Ectodermal cell (in vitro differentiated cells): Measurements from ENCODE around the gene NOL4L.

Experiments used
- H3K27ac ChIP-seq: 2 replicates; pipeline ENCODE4 v1.7.0; 2013; ENCODE audit warnings: mild to moderate bottlenecking, low read depth, low read length; ENCODE audit not compliant: insufficient read depth, poor library complexity, severe bottlenecking
- H3K27me3 ChIP-seq: 2 replicates; pipeline ENCODE4 v1.7.0; 2013; ENCODE audit warnings: mild to moderate bottlenecking, low read length; ENCODE audit not compliant: insufficient read depth, control insufficient read depth, poor library complexity, severe bottlenecking
- H3K36me3 ChIP-seq: one replicate; pipeline ENCODE4 v1.7.0; 2013; ENCODE audit warnings: low read length; ENCODE audit not compliant: control insufficient read depth, insufficient read depth
- H3K4me1 ChIP-seq: one replicate; pipeline ENCODE4 v1.7.0; 2013; ENCODE audit warnings: low read length; ENCODE audit not compliant: control insufficient read depth, insufficient read depth
- H3K4me3 ChIP-seq: 2 replicates; pipeline ENCODE4 v1.7.0; 2013; ENCODE audit warnings: low read depth, low read length, control low read depth; ENCODE audit not compliant: insufficient read depth
- H3K9me3 ChIP-seq: 2 replicates; pipeline ENCODE4 v1.7.0; 2013; ENCODE audit warnings: mild to moderate bottlenecking, low read length, moderate library complexity; ENCODE audit not compliant: control insufficient read depth
- WGBS, 2 experiments: methylation state at CpG; one replicate each; pipeline ENCODE4 v1.1.7; 2013; ENCODE audit warnings: missing lambda C conversion rate in 2 of 2; 5-methylcytosine and 5-hydroxymethylcytosine counted together

Gene NOL4L

GRCh38 chr20:32477594-32478512 lies 107.3 kb downstream of the NOL4L start:
- H3K4me1 ChIP-seq: peaks cover 66% of the 10 kb centered on the region
- no peak overlapping the region for H3K27ac ChIP-seq
- peaks cover 1% of the 10 kb centered on the region for H3K36me3 ChIP-seq
- H3K27me3 ChIP-seq: no peaks in the 10 kb centered on the region
- no peak overlapping the region for H3K4me3 ChIP-seq
- no peaks in the 10 kb centered on the region for H3K9me3 ChIP-seq
- WGBS, 2 experiments: 94% methylated on average over 11 of the region's 11 CpGs

DNA sequence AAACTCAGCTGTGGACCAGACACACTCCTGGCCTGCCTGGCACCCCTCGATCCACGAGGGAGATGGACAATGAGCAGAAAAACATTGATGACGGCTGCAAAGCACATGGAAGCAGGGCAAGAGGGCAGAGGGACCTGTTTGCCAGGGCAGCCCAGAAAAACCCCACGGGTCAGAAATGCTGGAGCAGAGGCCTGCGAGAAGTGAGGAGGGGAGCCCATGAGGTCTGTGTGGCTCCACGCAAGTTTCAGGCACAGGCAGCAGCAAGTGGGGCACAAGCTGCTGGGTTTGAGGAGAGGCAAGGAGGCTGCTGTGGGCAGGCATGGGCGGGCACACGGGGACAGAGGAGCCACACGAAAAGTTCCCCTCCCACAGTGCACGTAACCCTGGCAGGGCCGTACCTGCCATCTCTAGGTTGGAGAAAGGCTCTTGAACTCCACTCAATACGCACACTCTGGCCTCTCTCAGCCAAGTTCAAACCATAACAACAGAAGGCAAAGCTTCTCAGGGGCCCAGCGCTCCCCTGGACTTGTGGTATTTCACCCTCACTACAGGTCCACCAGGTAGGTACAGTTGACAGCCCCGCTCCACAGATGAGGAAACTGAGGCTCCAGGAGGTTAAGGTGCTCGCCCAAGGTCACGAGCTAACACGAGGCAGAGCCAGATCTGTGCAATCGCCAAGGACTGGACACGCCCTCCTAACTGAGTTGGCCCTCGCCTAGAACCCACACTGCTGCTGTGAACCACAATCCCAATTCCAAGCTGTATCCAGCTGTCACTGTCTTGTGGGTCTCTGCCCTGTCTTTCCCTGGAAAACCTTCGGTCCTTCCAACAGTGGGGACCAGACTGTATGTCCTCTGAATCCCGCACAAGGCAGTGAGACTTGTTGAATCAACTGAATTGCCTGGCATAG lies 108.2 kb downstream of the NOL4L start:
- Histone ChIP-seq H3K27ac (no peak overlapping the region), H3K9me3 (no peaks in the 10 kb centered on the region), H3K4me1 (peaks cover 70% of the 10 kb centered on the region), H3K4me3 (no peak overlapping the region), H3K36me3 (peaks cover 8% of the 10 kb centered on the region), H3K27me3 (no peaks in the 10 kb centered on the region)
- WGBS, 2 experiments: 87 to 88% methylated on average over 22 of the region's 22 CpGs

GRCh38 chr20:32474967-32475811 lies 109.9 kb downstream of the NOL4L start:
- peaks cover 65% of the 10 kb centered on the region for H3K4me1 ChIP-seq

DNA sequence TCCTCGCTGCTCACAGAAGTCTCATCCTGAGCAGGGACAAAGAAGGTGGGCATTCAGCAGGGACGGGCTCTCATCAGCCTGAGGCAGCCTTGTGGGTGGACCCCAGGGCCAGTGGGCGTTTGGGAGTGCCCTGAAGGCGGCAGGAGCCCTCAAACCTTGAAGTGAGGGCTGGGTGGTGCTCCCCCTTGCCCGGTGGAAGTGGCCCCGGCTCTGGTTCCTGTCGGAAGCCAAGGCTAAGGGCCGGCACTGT lies 110.5 kb downstream of the NOL4L start:
- Histone ChIP-seq H3K27ac (peak overlapping the region; percentile 90), H3K4me3 (no peak overlapping the region), H3K36me3 (peaks cover 8% of the 10 kb centered on the region), H3K9me3 (no peaks in the 10 kb centered on the region), H3K27me3 (no peaks in the 10 kb centered on the region), H3K4me1 (peaks cover 65% of the 10 kb centered on the region)
- WGBS, 2 experiments: 77 to 79% methylated on average over 8 of the region's 8 CpGs

More at GRCh38 chr20:32474967-32475811, 109.9 kb downstream of the NOL4L start:
- no peaks in the 10 kb centered on the region for H3K9me3 ChIP-seq
- peaks cover 8% of the 10 kb centered on the region for H3K36me3 ChIP-seq
- peak overlapping the region; percentile 90 for H3K27ac ChIP-seq
- H3K27me3 ChIP-seq: no peaks in the 10 kb centered on the region
- 31 to 32% methylated on average over 28 of the region's 28 CpGs for WGBS, 2 experiments
- peak overlapping the region; percentile 13 for H3K4me3 ChIP-seq

GRCh38 chr20:32474009-32474716 lies 111.0 kb downstream of the NOL4L start:
- Histone ChIP-seq H3K27me3 (no peaks in the 10 kb centered on the region), H3K9me3 (no peaks in the 10 kb centered on the region), H3K4me1 (peaks cover 64% of the 10 kb centered on the region), H3K27ac (peak overlapping the region; percentile 87), H3K36me3 (peaks cover 8% of the 10 kb centered on the region), H3K4me3 (peak overlapping the region; percentile 10)
- 91% methylated on average over 18 of the region's 18 CpGs for WGBS, 2 experiments

DNA sequence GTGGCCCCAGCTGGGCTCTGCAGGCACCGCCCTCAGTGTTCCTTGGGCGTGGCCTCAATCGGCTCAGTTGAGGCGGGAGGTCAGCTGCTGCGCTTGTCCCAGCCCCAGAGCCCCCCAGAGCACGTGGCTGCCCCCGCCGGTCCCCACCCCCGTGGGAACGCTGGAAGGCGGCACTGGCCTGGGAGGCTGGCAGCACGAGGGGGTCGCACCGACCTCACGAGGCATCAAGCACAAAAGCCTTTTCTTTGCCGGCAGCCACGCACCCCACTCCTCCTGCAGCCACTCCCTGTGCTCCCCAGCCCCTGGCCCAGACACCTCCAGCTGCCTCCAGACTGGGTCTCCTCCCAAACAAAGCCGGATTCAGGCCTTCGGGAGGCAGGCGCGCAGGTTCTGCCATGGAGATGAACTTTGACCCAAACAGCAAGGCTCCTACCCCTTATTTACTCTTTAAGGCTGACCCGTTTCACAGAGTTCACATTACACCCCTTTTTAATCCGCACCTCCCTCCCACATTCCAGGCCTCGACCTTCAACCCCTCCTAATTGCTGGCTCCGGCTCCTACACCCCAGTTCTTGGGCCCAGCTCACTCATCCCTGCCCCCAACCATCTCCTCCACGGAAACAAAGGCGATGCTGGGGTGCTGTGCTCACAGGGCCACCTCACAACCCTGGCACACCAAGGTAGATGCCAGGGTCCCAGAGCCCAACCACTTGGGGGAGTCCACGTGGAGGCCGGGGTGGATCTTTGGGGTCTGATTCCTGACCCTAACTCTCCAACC lies 111.7 kb downstream of the NOL4L start:
- H3K36me3 ChIP-seq: peaks cover 8% of the 10 kb centered on the region
- peak overlapping the region; percentile 10 for H3K4me3 ChIP-seq
- H3K4me1 ChIP-seq: peaks cover 64% of the 10 kb centered on the region
- 74 to 75% methylated on average over 29 of the region's 29 CpGs for WGBS, 2 experiments
- H3K27me3 ChIP-seq: no peaks in the 10 kb centered on the region
- H3K27ac ChIP-seq: peak overlapping the region; percentile 87
- no peaks in the 10 kb centered on the region for H3K9me3 ChIP-seq

DNA sequence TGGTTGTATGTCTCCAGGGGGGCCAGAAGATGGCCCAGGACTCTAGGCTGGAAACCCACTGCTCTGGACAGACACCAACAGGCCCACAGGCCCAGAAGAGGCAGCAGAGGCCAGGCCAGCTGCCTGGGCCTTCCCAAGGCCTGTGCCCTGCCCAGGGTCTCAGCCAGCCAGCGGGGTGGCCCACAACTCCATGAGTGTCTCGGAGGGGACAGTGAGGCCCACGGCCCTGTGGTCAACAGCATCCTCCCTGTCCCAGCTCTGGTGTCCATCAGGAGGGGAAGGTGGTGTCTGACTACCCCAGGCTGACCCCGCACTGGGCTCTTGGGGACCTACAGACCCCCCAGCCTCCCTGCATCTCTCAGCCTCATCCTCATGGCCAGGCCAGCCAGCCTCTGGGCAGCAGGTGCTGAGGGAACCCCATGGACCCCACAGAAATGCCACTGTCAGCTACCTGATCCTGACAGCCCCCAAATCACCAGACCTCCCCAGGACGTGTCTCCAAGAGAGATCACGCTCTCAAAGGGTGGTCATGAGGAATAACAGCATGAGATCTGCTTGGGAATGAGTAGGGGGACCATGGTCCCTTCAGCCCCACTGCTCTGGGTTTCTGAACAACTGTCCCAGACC lies 112.4 kb downstream of the NOL4L start:
- peak overlapping the region; percentile 87 for H3K27ac ChIP-seq
- peak overlapping the region; percentile 4 for H3K4me3 ChIP-seq
- H3K36me3 ChIP-seq: peaks cover 8% of the 10 kb centered on the region
- no peaks in the 10 kb centered on the region for H3K9me3 ChIP-seq
- 96% methylated on average over 6 of the region's 6 CpGs for WGBS, 2 experiments
- H3K4me1 ChIP-seq: peaks cover 64% of the 10 kb centered on the region
- no peaks in the 10 kb centered on the region for H3K27me3 ChIP-seq

DNA sequence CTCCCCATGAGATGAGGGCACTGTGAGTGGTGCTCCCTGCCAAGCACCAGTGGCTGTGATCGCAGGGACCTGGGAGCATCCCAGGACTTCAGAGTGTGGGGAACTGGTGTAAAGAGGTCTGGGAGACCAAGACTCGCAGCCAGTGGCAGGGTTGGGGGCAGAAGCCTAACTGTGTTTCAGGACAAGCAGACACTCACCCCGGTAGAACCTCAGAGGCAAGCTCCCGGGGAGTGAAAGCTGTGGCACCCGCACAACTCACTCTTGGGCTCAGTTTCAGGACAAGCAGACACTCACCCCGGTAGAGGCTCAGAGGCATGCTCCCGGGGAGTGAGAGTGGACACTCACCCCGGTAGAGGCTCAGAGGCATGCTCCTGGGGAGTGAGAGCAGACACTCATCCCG lies 114.2 kb downstream of the NOL4L start:
- Histone ChIP-seq H3K4me1 (peaks cover 55% of the 10 kb centered on the region), H3K36me3 (peaks cover 8% of the 10 kb centered on the region), H3K4me3 (no peak overlapping the region), H3K27ac (no peak overlapping the region), H3K27me3 (no peaks in the 10 kb centered on the region), H3K9me3 (no peaks in the 10 kb centered on the region)
- WGBS, 2 experiments: 90 to 92% methylated on average over 9 of the region's 9 CpGs
